HG03342 (cell line): ENCODE results near the gene JAML.

ENCODE experiments used
- ATAC-seq: cut with Tn5 transposase; IDR thresholded peaks from one replicate; pipeline ENCODE4 v1.9.1; 2021; ENCODE audit warnings: mild to moderate bottlenecking, moderate library complexity; ENCODE audit not compliant: unreplicated experiment

Gene JAML

GRCh38 chr11:118169300-118170140 is 55.3 kb downstream of the JAML start:
- no peak for ATAC-seq

- ATAC-seq = no peak
Observed at GRCh38 chr11:118168751-118169150, 56.1 kb downstream of the JAML start.

- ATAC-seq = no peak
Observed at GRCh38 chr11:118168316-118168715, 56.5 kb downstream of the JAML start.

- no peak for ATAC-seq
Observed at GRCh38 chr11:118167906-118168305, 56.9 kb downstream of the JAML start.

GRCh38 chr11:118167253-118167652 is 57.6 kb downstream of the JAML start:
- no peak for ATAC-seq

- ATAC-seq = no peak
Observed at GRCh38 chr11:118166641-118167040, 58.2 kb downstream of the JAML start.

- no peak for ATAC-seq
Observed at GRCh38 chr11:118164885-118165284, 59.9 kb downstream of the JAML start.

GRCh38 chr11:118163494-118163893 is 61.3 kb downstream of the JAML start:
- ATAC-seq = no peak

- no peak for ATAC-seq
Observed at GRCh38 chr11:118162846-118163245, 62.0 kb downstream of the JAML start.

- ATAC-seq = no peak
Observed at GRCh38 chr11:118161786-118162185, 63.0 kb downstream of the JAML start.

- ATAC-seq = no peak
Observed at GRCh38 chr11:118157186-118157895, 67.5 kb downstream of the JAML start.

GRCh38 chr11:118156531-118157185 is 68.2 kb downstream of the JAML start:
- ATAC-seq = no peak

GRCh38 chr11:118155776-118156530 is 68.9 kb downstream of the JAML start:
- no peak for ATAC-seq

GRCh38 chr11:118154641-118155040 is 70.2 kb downstream of the JAML start:
- no peak for ATAC-seq

GRCh38 chr11:118153976-118154375 is 70.8 kb downstream of the JAML start:
- ATAC-seq = no peak

- no peak for ATAC-seq
Observed at GRCh38 chr11:118153516-118153915, 71.3 kb downstream of the JAML start.

GRCh38 chr11:118152552-118153471 is 72.0 kb downstream of the JAML start, which contains the start of gene SCN4B:
Gene SCN4B (minus strand): TSS chr11:118152823. CDS start chr11:118152673, 150 bp downstream.
- no peak for ATAC-seq

GRCh38 chr11:118152020-118152551 is 72.7 kb downstream of the JAML start:
- ATAC-seq = no peak

GRCh38 chr11:118151431-118151830 is 73.4 kb downstream of the JAML start:
- ATAC-seq = no peak

GRCh38 chr11:118149493-118149892 is 75.3 kb downstream of the JAML start:
- no peak for ATAC-seq
